ENCODE data around the gene PRDM2. TPM values are rescaled to one million over a fixed set of nuclear protein-coding genes. Genes with fewer than 3 reads are reported as not detected.

Gene PRDM2
- total RNA-seq, 1 donor from 2014 or later: 46.7 TPM

DNA sequence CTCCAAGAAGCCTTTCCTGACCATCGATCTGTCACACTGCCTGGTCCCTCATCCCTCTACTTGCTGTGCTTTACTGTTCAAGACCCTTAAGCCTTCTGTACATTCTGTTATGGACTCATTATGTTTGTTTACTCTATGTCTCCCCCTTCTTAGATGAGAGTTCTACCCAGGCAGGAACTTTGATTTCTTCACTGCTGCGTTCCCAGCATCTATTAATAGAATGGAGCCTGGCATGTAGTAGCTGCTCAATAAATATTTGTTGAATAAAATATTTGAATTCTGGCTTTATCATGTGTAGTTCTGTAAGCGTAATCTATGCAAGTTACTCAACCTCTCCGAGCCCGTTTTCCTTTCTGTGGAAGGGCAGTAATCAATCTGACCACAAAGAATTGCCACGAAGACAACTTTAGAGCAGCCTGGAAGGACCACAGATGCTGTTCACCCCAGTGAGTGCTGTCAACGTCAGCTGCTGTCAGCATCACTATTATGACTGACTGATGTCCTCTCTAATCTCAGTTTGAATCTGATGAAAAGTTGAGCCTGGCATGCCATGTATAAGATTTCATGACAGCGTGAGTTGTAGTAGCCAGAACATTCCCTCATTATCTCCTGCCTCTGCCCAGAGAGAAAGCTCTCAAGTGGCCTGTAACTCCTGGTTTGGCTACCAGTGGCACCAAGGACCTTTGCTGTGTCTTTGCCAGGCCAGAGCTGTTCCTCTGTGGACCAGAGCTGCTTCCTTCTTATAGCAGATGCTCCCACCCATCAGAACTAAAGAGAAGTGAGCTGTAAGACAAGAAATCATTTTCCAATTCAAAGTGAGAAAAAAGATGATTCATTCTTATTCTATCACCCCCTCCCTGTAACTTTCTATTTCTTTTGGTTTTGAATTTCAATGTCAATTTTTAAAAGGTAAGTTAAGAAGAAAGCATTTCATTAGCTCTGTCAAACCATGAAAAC lies 94.5 kb downstream of the PRDM2 start:
- no peak for ATAC-seq
- Histone ChIP-seq H3K9me3 (no peaks in the 10 kb centered on the region), H3K4me1 (no peaks in the 10 kb centered on the region), H3K36me3 (peaks cover 11% of the 10 kb centered on the region), H3K4me3 (no peak overlapping the region), H3K27ac (no peak overlapping the region), H3K27me3 (no peaks in the 10 kb centered on the region)
- TF ChIP-seq, protein P1, sequence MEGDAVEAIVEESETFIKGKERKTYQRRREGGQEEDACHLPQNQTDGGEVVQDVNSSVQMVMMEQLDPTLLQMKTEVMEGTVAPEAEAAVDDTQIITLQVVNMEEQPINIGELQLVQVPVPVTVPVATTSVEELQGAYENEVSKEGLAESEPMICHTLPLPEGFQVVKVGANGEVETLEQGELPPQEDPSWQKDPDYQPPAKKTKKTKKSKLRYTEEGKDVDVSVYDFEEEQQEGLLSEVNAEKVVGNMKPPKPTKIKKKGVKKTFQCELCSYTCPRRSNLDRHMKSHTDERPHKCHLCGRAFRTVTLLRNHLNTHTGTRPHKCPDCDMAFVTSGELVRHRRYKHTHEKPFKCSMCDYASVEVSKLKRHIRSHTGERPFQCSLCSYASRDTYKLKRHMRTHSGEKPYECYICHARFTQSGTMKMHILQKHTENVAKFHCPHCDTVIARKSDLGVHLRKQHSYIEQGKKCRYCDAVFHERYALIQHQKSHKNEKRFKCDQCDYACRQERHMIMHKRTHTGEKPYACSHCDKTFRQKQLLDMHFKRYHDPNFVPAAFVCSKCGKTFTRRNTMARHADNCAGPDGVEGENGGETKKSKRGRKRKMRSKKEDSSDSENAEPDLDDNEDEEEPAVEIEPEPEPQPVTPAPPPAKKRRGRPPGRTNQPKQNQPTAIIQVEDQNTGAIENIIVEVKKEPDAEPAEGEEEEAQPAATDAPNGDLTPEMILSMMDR (IDR thresholded peaks at IDR 0.05): no peak
- intact Hi-C loops (cut with DNase I): no loop called here
- no peak for DNase-seq

DNA sequence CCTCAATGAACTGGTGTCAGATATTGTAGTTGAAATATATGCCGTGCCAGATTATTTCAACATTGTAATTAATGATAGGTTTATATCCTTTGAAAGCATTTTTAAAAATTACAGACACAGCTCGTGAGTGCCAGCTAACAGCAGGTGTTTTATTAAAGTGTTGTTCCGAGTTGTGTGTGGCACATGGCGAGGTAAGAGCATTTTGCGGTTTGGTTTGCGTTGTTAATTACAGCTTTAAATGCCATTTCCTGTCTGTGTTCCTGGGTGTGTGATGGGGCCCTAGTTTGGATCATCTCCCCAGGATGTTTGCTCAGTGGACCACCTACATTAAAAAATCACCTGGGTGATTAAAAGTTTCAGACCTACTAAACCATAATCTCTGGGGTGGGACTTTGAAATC lies 97.4 kb downstream of the PRDM2 start:
- intact Hi-C loops (cut with DNase I): no loop called here
- H3K27ac ChIP-seq: no peak overlapping the region
- no peak for ATAC-seq
- no peak overlapping the region for H3K4me3 ChIP-seq
- DNase-seq: no peak
- H3K27me3 ChIP-seq: no peaks in the 10 kb centered on the region
- H3K36me3 ChIP-seq: peaks cover 6% of the 10 kb centered on the region
- no peaks in the 10 kb centered on the region for H3K9me3 ChIP-seq
- TF ChIP-seq, protein P1 (IDR thresholded peaks at IDR 0.05): no peak
- peaks cover 6% of the 10 kb centered on the region for H3K4me1 ChIP-seq

DNA sequence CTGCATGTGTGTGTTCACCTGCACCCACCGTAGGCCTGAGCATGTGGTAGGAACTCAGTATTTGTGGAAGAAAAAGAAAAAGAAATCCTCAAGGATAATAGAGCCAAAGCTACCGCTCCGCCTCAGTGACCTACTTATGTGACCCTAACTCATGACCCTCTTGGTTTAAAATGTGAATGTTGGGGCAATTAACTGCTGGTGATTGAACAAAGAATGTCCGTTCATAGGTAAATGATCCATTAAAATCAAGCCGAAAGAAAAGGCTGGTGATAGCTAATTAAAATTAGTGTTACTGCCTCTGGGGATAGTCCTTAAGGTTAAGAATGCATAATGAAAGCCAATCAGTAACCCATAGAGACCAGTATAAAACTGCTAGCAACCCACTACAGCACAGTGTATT lies 98.1 kb downstream of the PRDM2 start:
- TF ChIP-seq, protein P1 (IDR thresholded peaks at IDR 0.05): no peak
- H3K9me3 ChIP-seq: no peaks in the 10 kb centered on the region
- H3K4me3 ChIP-seq: no peak overlapping the region
- no peak overlapping the region for H3K27ac ChIP-seq
- no peaks in the 10 kb centered on the region for H3K27me3 ChIP-seq
- peaks cover 6% of the 10 kb centered on the region for H3K4me1 ChIP-seq
- intact Hi-C loops (cut with DNase I): no loop called here
- peaks cover 6% of the 10 kb centered on the region for H3K36me3 ChIP-seq
- DNase-seq (no peak), ATAC-seq (no peak)

DNA sequence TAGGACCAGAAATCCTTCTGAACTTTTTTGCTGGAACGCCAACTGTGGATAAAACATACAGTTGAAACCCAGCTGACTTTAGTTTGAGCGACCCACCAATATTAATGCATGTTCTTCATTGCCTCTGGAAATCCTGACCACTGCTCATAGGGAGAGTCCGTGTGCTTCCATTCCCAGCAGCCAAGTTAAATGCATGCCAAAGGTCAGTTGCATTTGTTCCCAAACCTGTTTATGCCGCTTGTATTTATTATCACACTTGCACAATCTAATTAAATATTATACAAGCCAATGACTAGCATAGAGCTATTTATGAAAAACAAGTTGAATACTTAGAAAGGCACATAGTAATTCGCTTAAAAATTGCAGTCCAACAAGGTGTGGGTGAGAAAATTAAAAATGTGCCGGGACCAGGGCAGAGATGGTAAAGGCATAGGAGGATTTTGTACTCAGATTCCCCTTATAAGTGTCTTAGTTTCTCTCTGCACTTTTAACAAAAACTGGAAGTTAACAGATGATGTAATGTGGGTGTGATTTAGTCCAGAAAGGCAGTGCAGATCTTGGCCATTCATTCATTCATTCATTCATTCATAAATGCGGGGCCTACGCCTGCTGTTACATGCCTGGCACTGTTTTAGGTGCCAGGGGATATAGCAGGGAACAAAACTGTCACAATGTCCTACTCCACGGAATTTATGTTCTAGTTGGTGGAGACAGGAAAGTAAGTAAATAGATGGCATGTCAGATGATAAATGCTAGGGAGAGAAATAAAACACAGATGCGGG lies 99.7 kb downstream of the PRDM2 start:
- no peak for ATAC-seq
- intact Hi-C loops (cut with DNase I): no loop called here
- Histone ChIP-seq H3K4me1 (peaks cover 6% of the 10 kb centered on the region), H3K27ac (no peak overlapping the region), H3K36me3 (peaks cover 6% of the 10 kb centered on the region), H3K4me3 (no peak overlapping the region), H3K27me3 (no peaks in the 10 kb centered on the region), H3K9me3 (no peaks in the 10 kb centered on the region)
- DNase-seq: no peak
- TF ChIP-seq, protein P1 (IDR thresholded peaks at IDR 0.05): no peak

DNA sequence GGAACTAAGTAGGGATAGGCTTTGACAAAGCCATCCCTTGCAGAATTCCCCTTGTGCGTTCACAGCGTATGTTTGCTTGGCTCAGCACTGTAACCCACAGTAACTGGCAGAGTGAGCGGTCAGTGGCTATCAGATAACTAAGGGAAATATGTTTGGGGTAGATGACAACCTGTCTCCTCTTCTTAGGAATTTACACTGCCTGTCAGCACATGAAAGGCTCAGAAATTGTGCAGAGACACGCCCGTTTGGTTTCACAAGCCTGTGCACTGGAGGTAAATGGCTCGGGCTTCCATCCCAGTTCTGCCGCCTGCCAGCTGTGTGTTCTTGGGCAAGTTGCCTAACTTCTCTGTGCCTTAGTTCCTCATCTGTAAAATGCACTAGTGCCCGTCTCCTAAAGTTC lies 101.2 kb downstream of the PRDM2 start:
- ATAC-seq (peak; percentile 17), DNase-seq (no peak)
- Histone ChIP-seq H3K27me3 (no peaks in the 10 kb centered on the region), H3K27ac (no peak overlapping the region), H3K4me3 (no peak overlapping the region), H3K36me3 (peaks cover 4% of the 10 kb centered on the region), H3K4me1 (peaks cover 6% of the 10 kb centered on the region), H3K9me3 (no peaks in the 10 kb centered on the region)
- TF ChIP-seq, protein P1 (IDR thresholded peaks at IDR 0.05): no peak
- intact Hi-C loops (cut with DNase I): no loop called here

Measured in upper lobe of right lung (tissue), 1 donor.